Spleen (tissue), 11 donors: ENCODE results near the gene CHRNA9. TPM values are rescaled to one million over a fixed set of nuclear protein-coding genes. Genes with fewer than 3 reads are reported as not detected.

Experiments used
- DNase-seq: peaks from one replicate; pipeline ENCODE4 v3.0.0-alpha.2; 2020
- H3K27ac ChIP-seq, 8 donors: fragments of 200-600 bp; sonication (generic) in 7 of 8; 1 replicate in 4 of 8; 2 replicates in 4 of 8; pipeline versions ENCODE4 v1.5.0 to v1.8.0; 2016 to 2021; ENCODE audit warnings: inconsistent platforms in 4 of 8, mild to moderate bottlenecking in 4 of 8, moderate library complexity in 1 of 8
- H3K27me3 ChIP-seq, 7 donors: fragments of 200-600 bp; sonication (generic) in 6 of 7; replicated peaks in 1 of 7; 1 replicate in 4 of 7; 2 replicates in 3 of 7; pipeline versions ENCODE4 v1.5.0 to v1.8.0; 2016 to 2021; ENCODE audit warnings: inconsistent platforms in 3 of 7, mild to moderate bottlenecking in 1 of 7
- H3K36me3 ChIP-seq, 6 donors: fragments of 200-600 bp; sonication (generic) in 5 of 6; 1 replicate in 4 of 6; 2 replicates in 2 of 6; pipeline versions ENCODE4 v1.5.0 to v1.8.0; 2016 to 2021; ENCODE audit warnings: inconsistent platforms in 2 of 6
- H3K4me1 ChIP-seq, 6 donors: fragments of 200-600 bp; sonication (generic) in 5 of 6; 1 replicate in 3 of 6; 2 replicates in 3 of 6; pipeline versions ENCODE4 v1.5.0 to v1.8.0; 2016 to 2021; ENCODE audit warnings: inconsistent platforms in 3 of 6
- H3K4me3 ChIP-seq, 8 donors: fragments of 200-600 bp; sonication (generic) in 7 of 8; 1 replicate in 4 of 8; 2 replicates in 4 of 8; pipeline versions ENCODE4 v1.5.0 to v1.8.0; 2016 to 2021; ENCODE audit warnings: inconsistent platforms in 4 of 8, mild to moderate bottlenecking in 4 of 8, moderate library complexity in 2 of 8
- H3K9me3 ChIP-seq, 8 donors: fragments of 200-600 bp; sonication (generic) in 7 of 8; 1 replicate in 4 of 8; 2 replicates in 4 of 8; pipeline versions ENCODE4 v1.5.0 to v1.8.0; 2016 to 2021; ENCODE audit warnings: inconsistent platforms in 4 of 8
- POLR2A ChIP-seq, 3 donors: fragments of 450-650 bp; IDR thresholded peaks; one replicate each; pipeline ENCODE4 v1.5.1; 2017; ENCODE audit warnings: antibody characterized with exemption in 3 of 3, mild to moderate bottlenecking in 1 of 3
- POLR2AphosphoS5 ChIP-seq, 3 donors: sonication (generic); formaldehyde crosslinking; IDR thresholded peaks; one replicate each; pipeline ENCODE4 v1.5.1; 2017; ENCODE audit warnings: antibody characterized with exemption in 3 of 3
- WGBS, 5 donors: extraction: QIAGEN DNeasy Blood & Tissue Kit in 3 of 5; methylation state at CpG; one replicate each; pipeline versions ENCODE4 v1.1.5 to v1.1.7; 2013 to 2018; 5-methylcytosine and 5-hydroxymethylcytosine counted together
- intact Hi-C: fragments of 100-400 bp; cut with DNase I; formaldehyde crosslinking; loops from one replicate; pipeline ENCODE4 v1.15.0; 2023; ENCODE audit warnings: low total_unique reads
- polyA plus RNA-seq, 3 donors: library from polyadenylated mRNA; stranded (reverse); fragments of 200-250 nt; gene quantifications; one replicate each; pipeline ENCODE4 v1.2.1, GENCODE V29; 2013
- total RNA-seq, 7 donors: library from RNA; depleted of rRNA in 3 of 7; stranded (reverse); fragments of >200 nt in 3 of 7; fragmentation: NEBNext Ultra II Directional in 4 of 7; extraction: Animal tissue kit (Norgen Biotek cat#: 25700) in 4 of 7; gene quantifications; one replicate each; pipeline versions ENCODE4 v1.1.0 to v1.2.1, GENCODE V29; 2016 to 2021
- TF ChIP-seq, protein P1 (sequence below), 11 experiments: fragments of 200-600 bp in 7 of 11; fragments of 450-650 bp in 4 of 11; sonication (generic) in 4 of 11; IDR thresholded peaks in 8 of 11; conservative IDR thresholded peaks in 3 of 11; 1 replicate in 7 of 11; 2 replicates in 4 of 11; pipeline versions ENCODE4 v1.4.0 to v1.8.0; 2016 to 2021; ENCODE audit warnings: antibody characterized with exemption in 11 of 11, inconsistent platforms in 4 of 11, mild to moderate bottlenecking in 1 of 11
- donor health status: healthy with polysubstance abuse.
- donor health status: DM: no; HTN: no; CAD: no; lungs with moderate emphysema.
- donor health status: DM: no; HTN: no; CAD: no.
- donor health status: Bipolar disorder and iron deficiency.
- donor health status: healthy.
- donor health status: DM: no; HTN: no; CAD: no.
- donor health status: DM: yes; HTN: yes; CAD: no.

Gene CHRNA9
- total and polyA plus RNA-seq, 10 donors, result 0.03 to 0.11 TPM; not detected in 8

DNA sequence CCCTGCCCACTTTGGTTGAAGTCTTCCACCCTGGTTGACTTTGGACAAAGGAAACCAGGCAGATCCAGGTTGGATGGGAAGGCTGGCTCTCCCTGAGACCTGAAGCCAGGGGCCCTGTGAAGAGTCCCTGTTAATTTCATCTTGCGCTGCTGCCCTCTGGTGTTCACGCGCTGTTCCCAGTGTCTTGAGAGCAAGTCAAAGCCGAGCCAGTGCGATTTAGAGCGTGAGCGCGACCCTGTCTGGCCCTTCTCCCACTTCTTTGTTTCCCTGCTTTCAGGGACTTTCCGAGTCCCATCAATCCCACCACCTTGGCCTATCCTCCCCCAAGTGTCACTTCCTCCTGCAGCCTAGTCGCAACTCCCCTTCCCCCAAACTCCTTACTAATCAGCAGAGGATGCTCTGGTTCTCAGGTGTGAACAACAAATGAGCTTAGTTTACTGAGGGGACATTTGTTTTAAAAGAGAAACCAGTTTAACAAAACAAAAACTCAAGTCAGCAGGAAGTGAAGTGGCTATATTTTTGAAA lies 25.8 kb upstream of the CHRNA9 start:
- Histone ChIP-seq H3K9me3 (no peaks in the 10 kb centered on the region), H3K36me3 (no peaks in the 10 kb centered on the region), H3K27ac (peak overlapping the region; percentile 66 to 92 (median 84)), H3K27me3 (no peaks in the 10 kb centered on the region), H3K4me3 (peak overlapping the region in 2 of 8 donors; percentile 10 to 52), H3K4me1 (peaks cover 27 to 82% (median 66%) of the 10 kb centered on the region in 6 donors)
- intact Hi-C loops, result loop anchor here (5.0 kb wide), 1 partner anchor 157 kb away; no protein-coding TSS in a partner anchor
- 0 to 2% (median 1%) methylated on average over 10 of the region's 10 CpGs for WGBS, 5 donors
- DNase-seq, result peak; percentile 96
- peak in 2 of 3 donors; percentile 68 to 77 for TF ChIP-seq POLR2AphosphoS5 (IDR thresholded peaks at IDR 0.05)
- TF ChIP-seq, protein P1, sequence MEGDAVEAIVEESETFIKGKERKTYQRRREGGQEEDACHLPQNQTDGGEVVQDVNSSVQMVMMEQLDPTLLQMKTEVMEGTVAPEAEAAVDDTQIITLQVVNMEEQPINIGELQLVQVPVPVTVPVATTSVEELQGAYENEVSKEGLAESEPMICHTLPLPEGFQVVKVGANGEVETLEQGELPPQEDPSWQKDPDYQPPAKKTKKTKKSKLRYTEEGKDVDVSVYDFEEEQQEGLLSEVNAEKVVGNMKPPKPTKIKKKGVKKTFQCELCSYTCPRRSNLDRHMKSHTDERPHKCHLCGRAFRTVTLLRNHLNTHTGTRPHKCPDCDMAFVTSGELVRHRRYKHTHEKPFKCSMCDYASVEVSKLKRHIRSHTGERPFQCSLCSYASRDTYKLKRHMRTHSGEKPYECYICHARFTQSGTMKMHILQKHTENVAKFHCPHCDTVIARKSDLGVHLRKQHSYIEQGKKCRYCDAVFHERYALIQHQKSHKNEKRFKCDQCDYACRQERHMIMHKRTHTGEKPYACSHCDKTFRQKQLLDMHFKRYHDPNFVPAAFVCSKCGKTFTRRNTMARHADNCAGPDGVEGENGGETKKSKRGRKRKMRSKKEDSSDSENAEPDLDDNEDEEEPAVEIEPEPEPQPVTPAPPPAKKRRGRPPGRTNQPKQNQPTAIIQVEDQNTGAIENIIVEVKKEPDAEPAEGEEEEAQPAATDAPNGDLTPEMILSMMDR (IDR thresholded peaks at IDR 0.05 in 8 of 11, conservative IDR thresholded peaks at IDR 0.05 in 3 of 11), result peak; percentile 86 to 95 (median 90)
- no peak for TF ChIP-seq POLR2A (IDR thresholded peaks at IDR 0.05)

DNA sequence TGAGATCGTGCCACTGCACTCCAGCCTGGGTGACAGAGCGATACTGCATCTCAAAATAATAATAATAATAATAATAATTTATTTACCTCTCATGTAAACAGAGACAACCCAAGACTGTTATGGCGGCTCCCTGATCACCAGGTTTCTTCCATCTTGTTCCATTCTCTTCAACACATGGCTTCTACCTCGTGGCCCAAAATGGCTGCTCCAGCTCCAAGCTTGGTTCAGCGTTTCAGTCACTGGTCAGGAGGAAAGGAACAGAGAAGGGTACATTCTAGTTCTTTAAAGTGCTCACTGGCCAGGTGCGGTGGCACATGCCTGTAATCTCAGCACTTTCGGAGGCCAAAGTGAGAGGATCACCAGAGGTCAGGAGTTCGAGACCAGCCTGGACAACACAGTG lies 24.9 kb upstream of the CHRNA9 start:
- intact Hi-C loops, result loop anchor here (10.0 kb wide), 1 partner anchor 255 kb away; the partner anchor contains the start of gene N4BP2
- no peak for TF ChIP-seq POLR2A (IDR thresholded peaks at IDR 0.05)
- no peak for TF ChIP-seq POLR2AphosphoS5 (IDR thresholded peaks at IDR 0.05)
- TF ChIP-seq, protein P1 (IDR thresholded peaks at IDR 0.05 in 8 of 11, conservative IDR thresholded peaks at IDR 0.05 in 3 of 11), result no peak
- Histone ChIP-seq H3K4me1 (peaks cover 27 to 73% (median 57%) of the 10 kb centered on the region in 6 donors), H3K36me3 (no peaks in the 10 kb centered on the region), H3K4me3 (no peak overlapping the region), H3K9me3 (no peaks in the 10 kb centered on the region), H3K27ac (peak overlapping the region in 6 of 8 donors; percentile 80 to 92 (median 85)), H3K27me3 (no peaks in the 10 kb centered on the region)
- DNase-seq, result no peak
- 94 to 98% (median 95%) methylated on average over 8 of the region's 8 CpGs for WGBS, 5 donors

DNA sequence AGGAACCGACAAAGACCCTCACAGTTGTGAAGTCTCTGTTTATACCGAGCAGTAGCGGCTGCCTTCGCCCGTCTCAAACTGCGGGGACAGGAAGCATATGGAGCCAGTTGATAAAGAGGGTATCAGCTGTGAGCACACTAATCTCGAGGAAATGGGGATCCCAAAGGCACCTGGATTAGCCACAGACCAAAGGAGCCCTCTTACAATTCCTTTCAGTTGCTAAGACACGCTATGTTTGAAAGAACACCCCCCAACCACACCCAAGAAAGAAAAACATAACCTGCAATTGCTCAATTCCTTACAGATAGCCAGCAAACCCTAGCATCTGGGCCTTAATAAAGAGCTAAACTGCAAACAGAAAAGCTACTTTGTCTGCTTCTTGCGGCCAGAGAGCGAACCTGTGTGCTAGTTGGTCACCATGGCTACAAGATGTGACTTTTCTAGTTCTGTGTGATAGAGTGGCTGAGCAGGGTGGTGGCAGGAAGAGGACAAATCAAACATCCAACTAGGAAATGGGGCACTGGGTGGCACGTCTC lies 23.3 kb upstream of the CHRNA9 start:
- intact Hi-C loops, result loop anchor here (10.0 kb wide), 1 partner anchor 257 kb away; the partner anchor contains the start of gene N4BP2
- H3K27ac ChIP-seq, result peak overlapping the region in 3 of 8 donors; percentile 4 to 32 (median 29)
- no peaks in the 10 kb centered on the region for H3K27me3 ChIP-seq
- no peak for DNase-seq
- no peak overlapping the region for H3K4me3 ChIP-seq
- H3K4me1 ChIP-seq, result peaks cover 20 to 69% (median 52%) of the 10 kb centered on the region in 6 donors
- 19 to 36% (median 24%) methylated on average over 11 of the region's 11 CpGs for WGBS, 5 donors
- H3K9me3 ChIP-seq, result no peaks in the 10 kb centered on the region
- TF ChIP-seq, protein P1 (IDR thresholded peaks at IDR 0.05 in 8 of 11, conservative IDR thresholded peaks at IDR 0.05 in 3 of 11), result no peak
- TF ChIP-seq POLR2AphosphoS5 (IDR thresholded peaks at IDR 0.05) (peak in 1 of 3 donors; percentile 62), POLR2A (IDR thresholded peaks at IDR 0.05) (no peak)
- no peaks in the 10 kb centered on the region for H3K36me3 ChIP-seq

DNA sequence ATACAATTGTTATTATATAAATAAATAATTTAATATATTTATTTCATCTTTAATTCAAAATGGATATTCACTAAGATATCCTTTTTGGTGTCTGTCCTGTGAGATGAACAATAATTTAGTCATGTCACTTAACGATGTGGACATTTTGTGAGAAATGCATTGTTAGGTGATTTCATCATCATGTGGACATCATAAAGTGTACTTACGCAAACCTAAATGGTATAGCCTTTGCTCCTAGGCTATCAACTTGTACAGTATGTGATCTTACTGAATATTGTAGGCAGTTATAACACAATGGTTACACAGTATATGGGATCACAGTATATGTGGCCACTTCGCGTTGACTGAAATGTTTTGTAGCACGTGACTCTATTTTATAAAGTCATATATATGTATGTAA lies 20.2 kb upstream of the CHRNA9 start:
- Histone ChIP-seq H3K27ac (no peak overlapping the region), H3K4me3 (no peak overlapping the region), H3K36me3 (no peaks in the 10 kb centered on the region), H3K4me1 (peaks cover 6 to 45% (median 29%) of the 10 kb centered on the region in 6 donors), H3K9me3 (no peaks in the 10 kb centered on the region), H3K27me3 (no peaks in the 10 kb centered on the region)
- 81 to 97% (median 89%) methylated on average over 5 of the region's 5 CpGs for WGBS, 5 donors
- intact Hi-C loops, result loop anchor here (10.0 kb wide), 1 partner anchor 260 kb away; the partner anchor contains the start of gene N4BP2
- DNase-seq, result no peak
- TF ChIP-seq POLR2AphosphoS5 (IDR thresholded peaks at IDR 0.05), result no peak
- TF ChIP-seq POLR2A (IDR thresholded peaks at IDR 0.05), result no peak
- TF ChIP-seq, protein P1 (IDR thresholded peaks at IDR 0.05 in 8 of 11, conservative IDR thresholded peaks at IDR 0.05 in 3 of 11), result no peak
